Kidney (tissue), 14 donors: ENCODE results near the gene ATXN7L1. TPM values are rescaled to one million over a fixed set of nuclear protein-coding genes. Genes with fewer than 3 reads are reported as not detected.

Experiments
- DNase-seq, 5 donors: peaks; one replicate each; pipeline ENCODE4 v3.0.0-alpha.2; 2013 to 2020
- FAIRE-seq: peaks from 2 replicates; lab custom pipeline; 2012; peaks lifted over from hg19 to GRCh38; lab: Jason Lieb, UNC
- H3K27ac ChIP-seq, 2 donors: one replicate each; pipeline ENCODE4 v1.7.0; 2013; ENCODE audit warnings: low read depth in 2 of 2, low read length in 2 of 2, inconsistent platforms in 1 of 2
- H3K27me3 ChIP-seq: one replicate; pipeline ENCODE4 v1.7.1; 2013; ENCODE audit warnings: low read length, inconsistent platforms; ENCODE audit not compliant: control insufficient read depth, insufficient read depth
- H3K36me3 ChIP-seq, 3 donors: one replicate each; pipeline versions ENCODE4 v1.7.0 to v1.7.1; 2013; ENCODE audit warnings: low read length in 3 of 3, control low read depth in 1 of 3, inconsistent platforms in 1 of 3; ENCODE audit not compliant: insufficient read depth in 3 of 3, control insufficient read depth in 2 of 3
- H3K4me1 ChIP-seq, 3 donors: one replicate each; pipeline versions ENCODE4 v1.7.0 to v1.7.1; 2013; ENCODE audit warnings: low read length in 3 of 3, inconsistent platforms in 1 of 3, low read depth in 1 of 3; ENCODE audit not compliant: control insufficient read depth in 2 of 3, insufficient read depth in 2 of 3
- H3K4me3 ChIP-seq, 3 donors: one replicate each; pipeline versions ENCODE4 v1.7.0 to v1.8.1; 2013; ENCODE audit warnings: low read length in 3 of 3, control low read depth in 1 of 3, inconsistent platforms in 1 of 3
- H3K9ac ChIP-seq, 3 donors: one replicate each; pipeline versions ENCODE4 v1.7.0 to v1.7.1; 2013; ENCODE audit warnings: low read length in 3 of 3, control low read depth in 1 of 3, inconsistent platforms in 1 of 3
- H3K9me3 ChIP-seq, 3 donors: one replicate each; pipeline versions ENCODE4 v1.7.0 to v1.7.1; 2013; ENCODE audit warnings: low read length in 3 of 3, control low read depth in 1 of 3, inconsistent platforms in 1 of 3; ENCODE audit not compliant: control insufficient read depth in 2 of 3, insufficient read depth in 1 of 3
- CTCF ChIP-seq: IDR thresholded peaks from 3 replicates; pipeline ENCODE4 v1.5.1; 2012; ENCODE audit warnings: mild to moderate bottlenecking, moderate library complexity, borderline replicate concordance; ENCODE audit not compliant: insufficient read depth; ENCODE audit errors: extremely low read depth
- intact Hi-C: fragments of 100-400 bp; cut with DNase I; formaldehyde crosslinking; loops from one replicate; pipeline ENCODE4 v1.11.1; 2022
- polyA plus RNA-seq: library from polyadenylated mRNA; stranded (reverse); fragments of 350-450 nt; fragmentation: Illumina TruSeq; extraction: RNeasy Lipid Tissue Mini Kit (QIAGEN cat#74804); gene quantifications from one replicate; pipeline ENCODE4 v1.2.3, GENCODE V29; 2014; ENCODE audit warnings: low read depth, low replicate concordance; ENCODE audit not compliant: insufficient read depth
- total RNA-seq: library from RNA; stranded (reverse); fragmentation: NEBNext Ultra II Directional; extraction: Animal tissue kit (Norgen Biotek cat#: 25700); gene quantifications from one replicate; pipeline ENCODE4 v1.2.1, GENCODE V29; 2021
- donor health status: control.
- donor health status: control.
- donor health status: control.
- donor health status: control.
- donor health status: control.
- donor health status: DM: yes; HTN: yes; CAD: no.
- donor health status: Normal renal cell carcinoma (clear cell type).

Gene ATXN7L1
- total and polyA plus RNA-seq, 2 donors from 2014 or later: 12.5 to 18.5 TPM

- intact Hi-C loops: no loop called here
- no peak for TF ChIP-seq CTCF
- no peaks in the 10 kb centered on the region for H3K9me3 ChIP-seq
- H3K27me3 ChIP-seq: no peaks in the 10 kb centered on the region
- no peak for DNase-seq
- peaks cover 0 to 25% (median 9%) of the 10 kb centered on the region in 3 donors for H3K36me3 ChIP-seq
- H3K4me3 ChIP-seq: no peak overlapping the region
- no peak overlapping the region for H3K27ac ChIP-seq
- FAIRE-seq: no peak
- H3K9ac ChIP-seq: no peak overlapping the region
- no peaks in the 10 kb centered on the region for H3K4me1 ChIP-seq
These were observed 264.3 kb downstream of the ATXN7L1 start for GRCh38 chr7:105611856-105612775.

- Histone ChIP-seq H3K4me3 (no peak overlapping the region), H3K36me3 (peaks cover 0 to 12% (median 9%) of the 10 kb centered on the region in 3 donors), H3K4me1 (no peaks in the 10 kb centered on the region), H3K27me3 (no peaks in the 10 kb centered on the region), H3K27ac (no peak overlapping the region), H3K9me3 (no peaks in the 10 kb centered on the region), H3K9ac (no peak overlapping the region)
- no peak for FAIRE-seq
- no peak for TF ChIP-seq CTCF
- no peak for DNase-seq
- intact Hi-C loops: no loop called here
These were observed 266.1 kb downstream of the ATXN7L1 start for GRCh38 chr7:105610165-105610930.

DNA sequence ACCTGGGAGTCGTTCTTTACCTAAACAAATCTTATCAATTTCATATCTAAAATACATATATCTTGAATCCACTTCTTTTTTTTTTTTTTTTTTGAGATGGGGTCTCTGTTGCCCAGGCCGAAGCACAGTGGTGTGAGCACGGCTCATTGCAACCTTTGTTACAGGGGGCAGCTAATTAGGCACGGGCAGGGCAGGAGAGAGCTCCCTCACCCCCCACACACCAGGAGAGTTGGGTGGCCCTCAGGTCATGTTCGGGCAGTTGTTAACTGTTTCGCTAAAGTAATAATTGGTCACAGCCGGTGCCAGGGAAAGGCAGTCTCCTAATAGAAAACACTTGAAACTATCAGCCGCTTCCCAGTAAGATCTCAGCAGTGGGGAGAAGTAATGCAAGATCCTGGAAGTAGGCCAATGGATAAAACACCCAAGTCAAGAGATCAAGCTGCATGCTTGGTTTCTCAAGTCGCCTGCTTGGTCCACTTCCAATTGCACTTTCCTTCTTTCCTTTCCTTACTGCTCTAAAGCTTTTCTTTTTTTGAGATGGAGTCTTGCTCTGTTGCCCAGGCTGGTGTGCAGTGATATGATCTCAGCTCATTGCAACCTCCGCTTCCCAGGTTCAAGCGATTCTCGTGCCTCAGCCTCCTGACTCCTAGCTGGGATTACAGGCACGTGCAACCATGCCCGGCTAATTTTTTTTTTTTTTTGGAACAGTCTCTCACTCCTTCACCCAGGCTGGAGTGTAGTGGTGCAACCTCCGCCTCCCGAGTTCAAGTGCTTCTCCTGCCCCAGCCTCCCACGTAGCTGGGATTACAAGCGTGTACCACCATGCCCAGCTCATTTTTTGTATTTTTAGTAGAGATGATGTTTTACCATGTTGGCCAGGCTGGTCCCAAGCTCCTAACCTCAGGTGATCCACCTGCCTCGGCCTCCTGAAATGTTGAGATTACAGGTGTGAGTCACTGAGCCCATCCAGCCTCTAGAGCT, 273.8 kb downstream of the ATXN7L1 start:
- intact Hi-C loops: no loop called here
- H3K36me3 ChIP-seq: no peaks in the 10 kb centered on the region
- DNase-seq: peak in 1 of 5 donors; percentile 21
- no peaks in the 10 kb centered on the region for H3K4me1 ChIP-seq
- H3K4me3 ChIP-seq: no peak overlapping the region
- H3K27me3 ChIP-seq: no peaks in the 10 kb centered on the region
- no peak overlapping the region for H3K9ac ChIP-seq
- H3K9me3 ChIP-seq: no peaks in the 10 kb centered on the region
- FAIRE-seq: no peak
- TF ChIP-seq CTCF: no peak
- H3K27ac ChIP-seq: no peak overlapping the region
